ENCODE measurements around the gene SIGLECL1. TPM values are rescaled to one million over a fixed set of nuclear protein-coding genes. Genes with fewer than 3 reads are reported as not detected.

Gene SIGLECL1
- total and polyA plus RNA-seq, 9 of the 15 experiments (the other 6 are each of a cell fraction or from before 2014, with no cell fraction given), result not detected

- TF ChIP-seq SREBF1 (IDR thresholded peaks at IDR 0.05; ENCODE audit: borderline replicate concordance, low read depth, low read length) (no peak), SMARCC2 (IDR thresholded peaks at IDR 0.05; ENCODE audit: low read depth) (no peak), ZNF277 (CRISPR knock-in tag; IDR thresholded peaks at IDR 0.05; ENCODE audit: borderline replicate concordance) (no peak), MCM5 (IDR thresholded peaks at IDR 0.05; ENCODE audit: low read depth) (no peak), MXD1 (CRISPR knock-in tag; IDR thresholded peaks at IDR 0.05; ENCODE audit: borderline replicate concordance, poor library complexity, severe bottlenecking) (no peak), KDM2B (CRISPR knock-in tag; IDR thresholded peaks at IDR 0.05) (no peak)
Measured at GRCh38 chr19:51258165-51259160, 7.6 kb downstream of the SIGLECL1 start (continued).
